GM12872 (cell line): Measurements from ENCODE around the gene NENF.

Experiments used
- TF ChIP-seq, protein P1 (sequence below): IDR thresholded peaks from 3 replicates; pipeline ENCODE4 v1.5.1; 2011; ENCODE audit warnings: low read depth, mild to moderate bottlenecking, low read length, moderate library complexity; ENCODE audit not compliant: insufficient read depth

Gene NENF

DNA sequence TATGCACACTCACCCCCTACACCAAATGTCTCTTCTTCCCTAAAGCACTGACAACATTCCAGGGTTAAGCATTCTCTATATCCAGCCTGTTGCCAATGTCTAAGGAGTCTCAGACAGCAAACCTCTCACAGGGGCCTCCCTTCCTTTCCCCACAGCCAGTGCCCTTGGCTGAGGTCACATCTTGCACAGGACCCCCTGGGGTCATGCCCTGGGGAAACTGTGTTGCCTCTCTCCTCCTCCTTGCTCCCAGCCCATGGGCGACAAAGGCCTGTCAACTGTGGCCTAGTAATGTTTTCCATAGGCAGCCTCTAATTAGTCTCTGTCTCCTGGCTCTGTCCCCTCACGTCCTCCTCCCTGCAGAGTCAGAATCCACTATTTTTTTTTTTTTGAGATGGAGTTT, 54.6 kb downstream of the NENF start:
- TF ChIP-seq, protein P1, sequence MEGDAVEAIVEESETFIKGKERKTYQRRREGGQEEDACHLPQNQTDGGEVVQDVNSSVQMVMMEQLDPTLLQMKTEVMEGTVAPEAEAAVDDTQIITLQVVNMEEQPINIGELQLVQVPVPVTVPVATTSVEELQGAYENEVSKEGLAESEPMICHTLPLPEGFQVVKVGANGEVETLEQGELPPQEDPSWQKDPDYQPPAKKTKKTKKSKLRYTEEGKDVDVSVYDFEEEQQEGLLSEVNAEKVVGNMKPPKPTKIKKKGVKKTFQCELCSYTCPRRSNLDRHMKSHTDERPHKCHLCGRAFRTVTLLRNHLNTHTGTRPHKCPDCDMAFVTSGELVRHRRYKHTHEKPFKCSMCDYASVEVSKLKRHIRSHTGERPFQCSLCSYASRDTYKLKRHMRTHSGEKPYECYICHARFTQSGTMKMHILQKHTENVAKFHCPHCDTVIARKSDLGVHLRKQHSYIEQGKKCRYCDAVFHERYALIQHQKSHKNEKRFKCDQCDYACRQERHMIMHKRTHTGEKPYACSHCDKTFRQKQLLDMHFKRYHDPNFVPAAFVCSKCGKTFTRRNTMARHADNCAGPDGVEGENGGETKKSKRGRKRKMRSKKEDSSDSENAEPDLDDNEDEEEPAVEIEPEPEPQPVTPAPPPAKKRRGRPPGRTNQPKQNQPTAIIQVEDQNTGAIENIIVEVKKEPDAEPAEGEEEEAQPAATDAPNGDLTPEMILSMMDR = no peak

DNA sequence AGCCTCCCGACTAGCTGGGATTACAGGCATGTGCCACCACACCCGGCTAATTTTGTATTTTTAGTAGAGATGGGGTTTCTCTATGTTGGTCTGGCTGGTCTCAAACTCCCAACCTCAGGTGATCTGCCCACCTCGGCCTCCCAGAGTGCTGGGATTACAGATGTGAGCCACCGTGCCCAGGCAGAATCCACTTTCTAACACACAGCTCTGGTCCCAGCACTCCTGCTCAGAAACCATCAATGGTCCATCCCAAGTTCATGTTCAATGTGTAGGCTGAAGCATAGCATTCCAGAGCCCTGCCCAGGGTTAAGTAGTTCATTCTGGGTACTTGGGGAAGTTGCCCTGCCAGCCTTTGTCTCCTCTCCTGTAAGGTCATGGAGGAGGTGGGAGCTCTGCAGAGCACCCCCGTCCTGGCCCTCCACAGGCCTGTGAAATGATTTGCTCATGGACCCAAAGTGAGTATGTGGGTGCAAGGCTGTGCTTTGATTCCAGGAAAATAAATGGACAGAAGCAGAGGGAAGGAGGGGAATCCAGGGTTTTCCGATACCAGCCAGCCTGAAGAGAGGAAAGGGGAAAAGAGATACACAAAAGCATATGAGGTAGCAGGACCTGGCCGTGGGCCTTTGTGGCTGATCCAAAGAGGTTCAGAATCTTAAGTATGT, 55.2 kb downstream of the NENF start:
- TF ChIP-seq, protein P1 = no peak

DNA sequence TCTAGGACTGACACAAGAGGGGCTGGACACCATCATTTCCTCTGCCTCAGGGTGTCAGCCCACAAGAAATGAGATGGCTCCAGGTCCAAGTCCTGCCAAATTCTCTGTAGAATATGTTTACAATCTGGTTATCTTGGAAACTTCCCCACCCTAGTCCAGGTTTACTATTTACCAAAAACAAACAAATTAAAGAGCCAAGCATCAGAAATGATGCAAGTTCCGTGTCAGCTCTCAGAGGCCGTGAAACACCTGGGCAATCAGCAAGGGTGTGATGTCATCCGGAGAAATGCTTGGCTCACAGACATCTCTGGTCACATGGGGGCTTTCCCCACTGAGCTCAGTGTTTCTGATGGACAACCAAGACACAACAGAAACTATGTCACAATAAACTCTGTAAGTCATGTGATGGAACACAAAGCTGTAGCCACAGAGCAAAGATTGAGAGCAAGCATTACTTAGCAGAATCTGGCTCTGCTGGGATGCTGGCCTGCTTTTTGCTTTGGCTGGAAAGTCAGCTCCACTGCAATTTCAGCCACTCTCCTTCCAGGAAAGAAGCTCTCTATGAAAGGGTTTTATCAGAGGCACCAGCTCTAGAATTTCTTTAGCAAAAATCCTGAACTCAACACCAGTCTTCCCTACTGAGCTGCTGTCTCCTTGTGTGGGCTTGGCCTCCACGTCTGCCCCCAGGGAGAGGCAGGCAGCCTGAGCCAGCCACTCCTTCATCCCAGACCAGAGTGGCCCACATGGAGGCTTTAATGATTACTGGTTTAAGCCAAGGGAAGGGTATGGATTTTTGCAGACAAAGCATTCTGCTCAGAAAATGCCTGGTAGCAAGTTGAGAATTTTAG, 55.9 kb downstream of the NENF start:
- TF ChIP-seq, protein P1 = no peak

DNA sequence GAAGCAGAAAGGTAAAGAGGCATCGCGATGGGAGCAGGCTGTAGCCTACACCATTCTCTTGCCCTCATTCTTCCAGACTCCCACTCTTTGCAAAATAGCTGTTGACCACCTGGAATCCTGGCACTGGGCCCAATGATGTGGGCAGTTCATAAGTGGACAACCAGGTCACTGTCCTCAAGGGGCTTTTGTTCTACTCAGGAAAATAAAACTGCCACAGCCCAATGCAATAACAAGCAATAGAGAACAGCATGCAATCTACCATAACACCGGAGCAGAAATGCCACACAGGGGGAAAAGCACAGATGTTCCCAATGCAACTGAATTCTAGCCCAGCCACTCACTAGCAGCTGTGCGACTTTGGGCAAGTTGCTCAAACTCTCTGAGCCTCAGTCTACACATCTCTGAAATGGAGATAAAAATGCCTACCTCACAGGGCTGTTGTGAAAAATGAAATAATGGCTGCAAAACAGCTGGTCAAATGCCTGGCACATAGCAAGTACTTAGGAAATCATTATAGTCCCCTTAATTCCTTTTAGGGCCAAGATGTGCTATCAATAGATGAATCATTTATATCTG, 56.7 kb downstream of the NENF start:
- TF ChIP-seq, protein P1 = no peak

DNA sequence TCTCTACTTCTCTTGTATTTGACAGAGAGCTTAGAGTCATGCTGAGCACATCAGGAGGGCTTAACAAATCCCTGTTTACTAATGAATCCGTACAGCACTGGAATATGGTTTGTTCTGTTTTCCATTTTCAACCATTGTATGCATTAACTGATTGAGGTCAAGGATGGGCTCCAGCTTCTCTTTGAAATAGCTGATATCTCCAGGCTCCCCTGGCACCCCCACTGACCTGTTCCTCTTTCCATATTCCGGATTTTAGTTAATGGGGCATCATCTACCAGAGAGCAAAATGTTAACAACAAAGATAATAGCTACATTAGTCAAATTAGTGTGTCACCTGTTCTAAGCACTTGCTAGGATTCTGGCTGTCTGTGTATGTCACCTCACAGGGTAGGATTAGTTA, 57.6 kb downstream of the NENF start:
- TF ChIP-seq, protein P1 = no peak

DNA sequence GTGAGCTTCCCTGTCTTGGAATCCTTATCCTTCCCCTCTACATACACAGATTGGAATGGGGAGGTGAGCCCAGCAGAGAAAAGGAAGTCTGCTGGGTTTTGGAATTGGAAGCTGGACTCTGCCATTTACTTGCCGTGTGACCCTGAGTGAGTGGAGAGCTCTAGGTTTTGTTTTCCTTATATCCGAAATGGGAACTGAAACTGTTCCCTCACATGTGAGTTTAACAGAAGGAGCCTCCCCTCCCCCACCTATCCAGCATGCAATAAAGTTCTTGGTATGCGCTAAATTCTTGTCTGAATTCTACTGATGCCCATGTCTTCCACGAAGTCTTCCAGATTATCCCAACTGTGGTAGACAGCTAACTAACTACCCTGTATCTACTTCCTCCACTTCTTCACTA, 58.7 kb downstream of the NENF start:
- TF ChIP-seq, protein P1 = no peak
